EL (cell line): ENCODE measurements around the gene PEPD.

Experiments used
- DNase-seq: peaks from one replicate; pipeline ENCODE4 v3.0.0-alpha.2; 2016

Gene PEPD

DNA sequence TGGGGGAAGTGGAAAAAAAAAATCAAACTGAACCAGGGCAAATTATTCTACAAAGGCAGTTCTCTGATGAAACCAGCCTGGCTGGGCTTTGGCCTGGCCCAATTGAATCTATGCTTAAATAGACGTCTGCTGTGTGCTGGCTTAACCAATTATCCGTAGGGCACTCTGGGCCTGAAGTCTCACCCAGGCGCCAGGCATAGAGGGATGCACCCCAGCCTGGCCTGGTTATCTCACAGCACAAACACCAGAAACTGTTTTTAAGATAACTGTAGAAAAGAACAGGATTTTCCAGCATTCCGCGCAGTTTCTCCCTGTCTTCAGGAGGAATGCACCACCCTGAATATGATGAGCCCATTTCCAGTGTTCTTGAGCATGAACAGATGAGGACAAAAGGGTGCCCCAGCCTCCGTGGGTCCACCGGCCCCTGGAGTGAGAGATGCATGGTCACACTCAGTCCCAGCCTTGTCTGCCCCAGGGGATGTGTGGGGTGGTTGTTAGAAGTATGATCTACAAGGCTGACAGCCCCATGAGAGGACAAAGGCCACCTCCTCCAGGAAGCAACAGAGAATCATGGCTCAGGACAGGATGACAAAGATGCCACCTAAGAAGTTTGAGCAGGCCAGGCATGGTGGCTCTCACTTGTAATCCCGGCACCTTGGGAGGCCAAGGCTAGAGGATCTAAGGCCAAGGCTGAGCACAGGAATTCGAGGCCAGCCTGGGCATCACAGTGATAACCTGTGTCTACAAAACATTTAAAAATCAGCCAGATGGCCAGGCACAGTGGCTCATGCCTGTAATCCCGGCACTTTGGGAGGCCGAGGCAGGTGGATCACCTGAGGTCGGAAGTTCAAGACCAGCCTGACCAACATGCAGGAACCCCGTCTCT lies 50.2 kb downstream of the PEPD start:
- DNase-seq: no peak

DNA sequence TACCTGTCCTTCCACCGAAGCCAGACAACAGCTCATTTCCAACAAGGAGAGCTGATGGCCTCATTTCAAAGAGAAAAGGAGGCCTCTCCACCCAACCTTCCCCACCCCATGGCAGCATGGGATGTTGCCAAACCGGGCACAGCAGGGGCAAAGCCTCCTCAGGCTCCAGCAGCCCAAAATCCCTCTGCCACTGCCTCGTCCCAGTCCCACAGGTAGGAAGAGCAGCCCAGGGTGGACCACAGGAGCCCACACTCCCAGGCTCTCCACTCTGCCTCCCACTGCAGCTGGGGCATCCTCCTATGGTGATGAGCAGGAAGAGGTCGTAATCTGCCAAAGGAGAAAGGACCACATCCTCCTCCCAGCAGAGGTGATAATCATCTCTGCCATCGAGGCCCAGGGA lies 50.9 kb downstream of the PEPD start:
- DNase-seq: no peak

DNA sequence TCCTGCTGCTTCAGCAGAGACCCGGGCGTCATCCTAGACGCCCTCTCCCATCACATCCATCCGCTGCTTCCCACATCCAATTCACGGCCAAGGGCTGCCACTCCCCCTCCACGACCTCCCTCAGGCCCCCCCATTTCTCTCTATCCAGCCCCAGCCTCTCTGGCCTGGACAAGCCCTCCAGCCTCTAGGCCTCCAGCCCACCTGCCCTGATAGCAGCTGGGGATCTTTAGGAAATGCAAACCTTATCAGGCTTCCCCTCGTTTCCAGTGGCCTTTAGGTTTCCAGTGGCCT lies 51.6 kb downstream of the PEPD start:
- DNase-seq: no peak

DNA sequence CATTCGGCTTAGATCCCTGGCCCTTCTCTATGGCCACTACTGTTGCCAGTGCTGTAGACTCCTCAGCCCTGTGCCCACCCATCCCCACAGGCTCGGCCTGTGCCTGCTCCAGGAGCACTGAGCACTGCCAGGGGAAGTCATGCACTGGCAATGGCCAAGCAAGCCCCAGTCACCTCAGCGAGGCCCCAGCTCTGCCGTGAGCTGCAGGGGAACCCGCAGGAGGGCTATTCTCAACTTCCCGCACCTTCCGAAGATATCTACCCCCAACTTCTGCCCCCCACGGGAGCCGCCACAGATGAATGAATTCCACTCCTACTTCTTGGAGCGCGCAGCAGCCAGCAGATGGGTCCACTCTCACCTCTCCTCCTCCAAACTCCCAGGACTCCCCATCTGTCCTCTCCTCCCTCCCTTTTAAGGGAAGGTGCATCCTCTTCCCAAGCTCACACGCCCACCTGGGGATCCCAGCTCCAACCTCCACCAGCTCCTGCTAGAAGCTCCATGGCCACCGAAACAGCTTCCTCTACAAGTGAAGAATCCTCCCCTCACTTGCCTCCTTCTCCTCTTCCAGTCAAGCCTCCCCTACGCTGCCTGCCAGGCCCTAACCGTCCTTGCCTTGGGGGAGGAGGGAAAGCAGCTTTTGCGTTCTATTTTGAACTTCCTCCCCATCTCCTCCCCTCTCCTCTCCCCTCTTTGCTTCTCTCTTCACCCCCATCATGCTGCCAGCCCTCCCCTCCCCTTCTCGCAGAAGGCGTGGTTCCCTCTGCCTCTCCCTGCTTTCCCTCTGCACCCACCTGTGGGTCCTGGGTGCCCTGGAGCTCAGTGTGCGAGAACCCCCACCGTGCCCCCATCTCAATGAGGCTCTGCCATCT lies 52.2 kb downstream of the PEPD start:
- DNase-seq: no peak

DNA sequence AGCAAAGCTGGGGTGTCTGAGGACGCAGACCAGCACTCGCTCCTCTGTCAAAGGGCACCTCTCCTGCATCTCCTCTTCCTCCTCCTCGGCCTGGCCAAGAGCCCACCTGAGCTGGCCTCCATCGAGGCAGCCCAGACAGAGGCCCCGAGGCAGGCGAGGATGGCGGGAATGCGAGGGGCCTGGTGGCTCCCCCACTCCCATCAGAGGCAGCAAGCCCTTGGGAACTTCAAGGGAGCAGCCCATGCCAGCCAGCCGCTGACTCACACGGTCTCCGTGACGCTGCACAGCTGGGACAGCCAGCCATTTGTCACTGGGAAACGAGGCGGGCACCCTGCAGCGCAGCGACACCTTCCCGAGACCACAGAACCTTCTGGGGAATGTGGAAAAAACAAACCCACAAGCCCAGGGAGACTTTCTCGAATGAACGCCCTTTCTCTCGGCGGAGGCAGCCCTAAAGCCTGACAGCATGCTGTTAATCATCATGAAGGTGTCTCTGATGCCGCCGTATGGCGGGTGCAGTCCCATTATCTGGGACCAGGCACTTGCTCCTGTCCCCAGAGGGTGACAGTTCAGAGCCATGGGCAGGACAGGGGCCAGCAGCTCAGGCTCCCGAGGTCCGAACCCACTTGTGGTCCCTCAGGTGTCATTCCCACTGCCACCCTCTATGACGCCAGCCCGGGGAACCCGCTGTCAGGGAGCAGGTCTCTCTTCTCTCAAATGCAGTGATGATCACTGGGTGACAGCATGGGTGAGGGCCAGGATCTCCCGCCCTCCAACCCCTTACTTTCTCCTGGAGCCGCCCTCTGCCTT lies 53.0 kb downstream of the PEPD start:
- no peak for DNase-seq

DNA sequence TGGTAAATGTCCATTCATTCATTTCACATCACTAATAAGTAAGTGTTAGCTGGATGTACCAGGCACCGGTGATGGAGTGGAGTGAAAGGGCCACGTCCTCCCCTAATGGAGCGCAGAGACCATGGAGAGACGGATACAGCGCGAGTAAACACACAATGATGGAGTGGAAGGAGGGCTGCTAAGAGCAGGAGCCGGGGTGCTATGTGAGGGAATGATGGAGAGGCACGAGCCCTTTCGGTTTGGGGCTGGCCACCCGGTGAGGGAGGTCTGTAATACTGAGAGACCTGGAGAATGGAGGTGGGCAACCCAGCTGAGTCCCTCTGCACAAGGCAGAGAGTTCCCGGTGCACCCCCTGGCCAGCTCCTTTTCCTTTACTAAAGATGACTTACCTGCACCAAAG lies 53.7 kb downstream of the PEPD start:
- no peak for DNase-seq

DNA sequence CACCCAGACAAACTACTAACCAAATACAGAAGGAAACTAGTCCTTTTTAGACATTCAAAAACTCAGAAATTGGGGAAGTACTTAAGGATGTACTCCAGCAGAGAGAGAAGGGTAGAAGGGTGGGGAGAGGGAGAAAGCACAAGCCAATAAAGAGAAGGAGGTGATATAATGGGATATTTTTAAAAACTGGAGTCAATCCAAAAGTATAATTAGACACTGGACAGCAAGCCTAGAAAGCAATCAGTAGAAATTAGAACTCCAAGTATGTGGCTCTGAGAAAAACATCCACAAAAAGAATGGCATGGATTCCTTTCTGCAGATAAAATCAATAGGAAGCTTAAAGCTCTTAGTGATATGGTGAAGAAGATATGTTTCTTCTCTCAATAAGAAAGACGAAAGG lies 55.8 kb downstream of the PEPD start:
- DNase-seq: no peak

DNA sequence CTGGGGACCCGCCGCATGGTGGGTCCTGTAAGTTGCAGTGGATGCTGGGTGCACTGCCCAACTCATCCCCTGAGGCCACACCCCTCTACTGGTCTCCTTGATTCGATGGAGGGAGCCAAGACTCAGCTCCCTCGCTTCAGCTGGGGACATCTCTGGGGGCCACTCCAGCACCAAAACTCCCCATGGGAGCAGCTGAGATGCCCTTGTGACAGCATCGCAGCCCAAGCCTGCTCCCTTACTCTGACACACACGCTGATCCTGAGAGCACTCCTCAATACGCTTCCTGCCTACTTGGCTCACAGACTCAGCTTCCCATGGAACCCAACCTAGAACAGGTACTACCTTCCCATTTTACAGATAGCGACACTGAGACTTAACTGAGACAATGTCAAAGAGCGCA lies 56.2 kb downstream of the PEPD start:
- DNase-seq: no peak

DNA sequence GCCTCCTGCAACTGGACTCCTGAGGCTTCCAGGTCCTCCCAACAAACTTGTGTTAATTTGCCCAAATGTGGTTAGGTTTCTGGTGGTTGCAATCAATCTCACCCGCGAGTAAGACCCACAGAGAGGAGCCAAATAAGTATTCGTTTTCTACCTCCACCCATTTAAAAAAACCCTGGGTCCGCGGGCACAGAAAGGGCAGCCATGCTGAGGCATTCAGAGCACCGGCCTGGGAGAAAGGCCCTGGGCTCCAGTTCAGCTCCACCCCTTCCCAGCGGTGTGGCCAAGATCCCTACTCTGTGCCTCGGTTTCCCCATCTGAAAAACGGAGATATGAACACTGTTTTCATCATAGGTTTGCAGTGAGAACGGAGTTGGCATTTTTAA lies 56.9 kb downstream of the PEPD start:
- no peak for DNase-seq

DNA sequence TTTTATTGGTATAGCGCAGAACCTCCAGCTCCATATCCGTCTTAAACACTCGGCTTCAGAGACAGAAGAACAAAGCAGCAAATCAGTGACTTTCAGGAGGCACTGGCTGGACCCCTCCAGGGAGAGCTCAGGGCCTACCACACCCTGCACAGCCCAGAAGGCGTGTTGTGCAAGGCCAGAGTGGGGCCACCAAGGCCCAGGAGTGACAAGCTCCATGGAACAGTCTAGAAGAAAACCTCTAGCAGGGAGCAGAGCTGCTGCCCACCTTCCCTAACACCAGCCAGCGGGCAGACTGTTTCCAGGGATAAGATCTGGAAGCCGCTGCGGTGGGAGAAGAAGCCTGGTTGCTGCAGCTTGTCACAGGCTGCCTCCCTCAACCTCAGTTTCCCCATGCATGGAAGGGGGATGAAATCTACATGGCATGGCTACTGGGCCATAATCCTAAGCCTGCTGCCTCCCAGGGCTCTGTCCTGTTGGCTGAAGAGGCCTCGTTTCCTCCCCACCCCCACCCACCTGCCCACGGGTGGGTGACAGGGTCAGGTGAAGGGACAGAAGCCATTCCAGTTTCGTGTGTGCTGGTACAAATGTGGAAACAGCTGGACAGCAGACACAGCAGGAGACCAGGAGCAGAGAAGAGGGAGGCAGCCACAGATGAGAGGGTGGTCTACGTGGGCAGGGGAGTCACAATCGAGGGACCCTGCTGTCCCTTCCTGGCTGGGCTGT lies 57.4 kb downstream of the PEPD start:
- no peak for DNase-seq

DNA sequence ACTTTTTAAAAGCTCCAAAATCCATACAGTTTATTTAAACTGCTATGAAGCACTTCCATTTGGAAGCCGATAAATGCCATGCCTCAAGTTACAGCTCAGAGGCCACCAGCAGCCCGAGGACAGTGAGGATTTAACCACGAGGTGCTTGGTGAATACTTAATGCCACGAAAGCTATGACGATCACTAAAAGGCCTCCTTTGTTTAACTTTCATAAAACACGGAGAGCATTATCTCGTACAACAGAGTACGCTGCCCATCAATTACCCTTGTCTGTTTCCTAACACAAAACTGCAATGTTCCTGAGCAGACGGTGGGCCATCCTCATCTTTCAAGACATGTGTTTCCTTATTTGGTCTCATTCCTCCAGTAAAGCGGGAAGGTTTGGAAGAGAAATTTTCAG lies 58.4 kb downstream of the PEPD start:
- no peak for DNase-seq

DNA sequence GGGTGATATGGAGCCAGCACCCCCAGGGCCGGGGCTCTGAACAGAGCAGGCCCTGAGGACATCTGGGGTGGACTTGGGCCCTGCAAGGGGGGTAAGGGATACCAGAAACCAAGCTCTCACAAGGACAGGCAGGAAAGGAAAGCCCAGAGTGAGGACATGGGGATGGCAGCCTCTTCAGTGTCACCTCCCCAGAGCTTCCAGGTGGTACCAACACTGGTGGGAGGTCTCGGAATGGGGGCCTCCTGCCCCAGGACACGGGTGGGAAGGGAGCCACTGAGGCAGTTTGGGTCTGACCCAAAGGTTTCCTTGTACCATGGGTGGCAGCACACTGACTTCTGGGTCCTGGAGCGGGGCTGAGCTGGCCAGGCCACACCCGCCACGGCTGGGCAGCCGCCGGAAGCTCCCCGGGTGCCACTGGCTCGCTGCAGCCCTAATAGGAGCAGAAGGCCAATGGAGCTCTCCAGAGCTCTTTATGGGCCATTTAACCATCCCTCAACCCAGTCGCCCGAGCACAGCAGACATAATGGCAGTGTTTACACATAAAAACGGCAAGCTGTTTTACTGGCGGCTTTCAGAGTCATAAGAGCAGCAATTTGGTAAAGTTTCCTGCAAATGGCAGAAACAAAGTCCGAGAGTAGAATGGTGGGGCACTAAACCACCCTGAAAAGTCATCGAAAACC lies 59.3 kb downstream of the PEPD start:
- DNase-seq: no peak

DNA sequence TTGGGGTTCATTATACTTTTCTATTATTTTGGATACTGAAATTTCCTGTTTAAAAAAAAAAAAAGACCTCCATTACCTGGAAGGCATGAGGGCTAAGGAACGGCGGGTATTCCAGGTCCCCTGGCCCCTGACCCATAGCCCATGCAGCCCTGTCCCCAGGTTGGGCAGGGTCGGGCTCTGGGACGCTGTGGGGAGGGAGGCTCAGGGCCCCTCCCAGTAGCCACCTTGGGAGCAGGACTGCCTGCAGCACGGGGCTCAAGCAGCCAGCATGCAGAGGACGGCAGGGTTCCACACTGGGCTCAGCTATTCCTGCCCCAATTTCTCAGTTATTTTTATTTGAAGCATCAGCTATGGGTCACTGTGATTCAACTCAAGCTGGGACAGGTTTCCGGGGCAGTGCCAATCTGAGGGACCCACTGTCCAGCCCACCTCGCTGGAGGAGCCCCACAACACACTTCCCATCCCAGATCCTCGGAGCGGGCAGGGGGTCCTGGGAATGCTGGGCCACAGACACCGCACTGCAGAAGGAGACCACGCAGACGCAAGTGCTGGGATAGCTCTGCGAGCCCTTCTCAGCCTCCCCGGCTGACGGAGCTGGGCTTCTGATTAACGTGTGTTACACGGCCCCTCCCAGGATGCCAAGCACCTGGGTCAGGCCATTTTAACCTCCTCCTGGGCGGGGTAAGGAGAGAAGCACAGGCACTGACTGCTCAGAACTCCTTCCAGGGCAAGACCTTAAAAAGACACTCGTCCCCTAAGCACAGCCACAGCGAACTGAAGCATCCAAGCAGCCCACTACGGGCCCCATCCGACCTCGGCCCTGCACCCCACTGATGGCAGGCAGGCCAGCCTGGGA lies 60.1 kb downstream of the PEPD start:
- DNase-seq: no peak

DNA sequence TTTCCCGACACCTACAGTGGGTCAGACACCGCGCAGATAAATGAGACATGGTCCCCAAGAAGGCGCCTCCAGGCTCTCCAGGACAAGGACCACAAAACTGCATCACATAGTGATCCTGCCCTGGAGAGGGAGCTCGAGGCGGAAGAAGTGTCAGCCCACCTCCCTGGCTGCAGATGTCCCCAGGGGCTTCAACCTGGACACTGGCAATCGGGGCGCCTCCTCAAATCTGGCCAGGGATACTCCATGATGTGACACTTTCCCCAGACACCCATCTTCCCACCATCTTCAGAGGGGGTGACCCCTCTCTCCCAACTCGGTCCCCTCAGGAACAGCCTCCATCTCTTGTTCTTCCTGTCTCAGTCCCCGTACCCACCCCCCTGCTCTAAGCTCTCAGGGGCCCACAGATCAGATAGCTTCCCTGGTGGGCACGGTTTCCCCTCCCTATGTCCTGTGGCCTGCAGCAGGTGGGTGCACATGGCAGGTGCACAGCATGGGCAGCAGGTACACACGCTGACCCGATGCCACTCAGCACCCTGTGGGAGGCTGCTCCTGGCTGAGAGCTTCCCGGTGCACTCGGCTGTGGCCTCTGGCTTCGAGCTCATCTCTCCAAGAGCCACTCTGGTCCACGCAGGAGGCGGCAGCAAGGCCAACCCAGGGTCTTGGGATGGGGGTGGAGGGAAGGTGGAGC lies 61.2 kb downstream of the PEPD start:
- DNase-seq: no peak

DNA sequence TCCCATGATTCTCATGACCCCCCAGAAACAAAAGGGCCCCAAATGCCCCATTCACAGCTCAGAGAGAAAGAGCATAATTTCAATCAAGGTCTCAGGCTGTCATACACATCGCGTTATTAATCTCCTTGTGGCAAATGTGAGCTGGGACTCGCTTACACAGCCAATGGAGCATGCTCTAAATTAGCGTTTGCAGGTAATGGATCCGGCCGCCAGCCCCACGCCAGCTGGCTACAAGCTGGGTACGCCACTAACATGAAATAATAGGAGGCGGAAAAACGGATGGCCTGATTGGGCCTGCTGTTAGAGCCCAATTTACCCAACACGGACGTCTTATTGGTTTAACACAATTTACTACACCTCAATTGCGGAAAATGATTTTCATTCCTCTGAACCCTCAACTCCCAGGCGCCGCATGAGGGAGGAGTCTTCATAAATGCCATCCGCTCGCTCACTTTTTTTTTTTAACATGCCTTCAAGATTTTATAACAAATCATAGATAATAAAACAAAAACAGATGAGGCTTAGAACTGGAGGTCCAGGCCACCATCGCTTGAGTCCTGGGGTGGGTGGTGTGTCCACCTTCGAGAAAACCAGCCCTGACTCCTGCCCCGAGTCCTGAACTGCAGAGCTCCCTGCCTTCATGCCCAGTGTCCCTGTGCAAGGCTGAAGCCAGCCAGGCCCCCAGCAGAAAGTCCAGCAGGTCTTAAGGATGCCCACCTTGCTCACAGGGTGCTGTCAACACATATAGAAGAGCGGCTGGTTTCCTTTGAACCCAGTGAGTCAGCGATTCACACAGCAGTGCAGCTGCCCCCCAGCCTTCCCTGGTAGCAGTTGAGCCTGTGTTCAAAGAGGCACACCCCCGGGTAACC lies 62.1 kb downstream of the PEPD start:
- DNase-seq: no peak

DNA sequence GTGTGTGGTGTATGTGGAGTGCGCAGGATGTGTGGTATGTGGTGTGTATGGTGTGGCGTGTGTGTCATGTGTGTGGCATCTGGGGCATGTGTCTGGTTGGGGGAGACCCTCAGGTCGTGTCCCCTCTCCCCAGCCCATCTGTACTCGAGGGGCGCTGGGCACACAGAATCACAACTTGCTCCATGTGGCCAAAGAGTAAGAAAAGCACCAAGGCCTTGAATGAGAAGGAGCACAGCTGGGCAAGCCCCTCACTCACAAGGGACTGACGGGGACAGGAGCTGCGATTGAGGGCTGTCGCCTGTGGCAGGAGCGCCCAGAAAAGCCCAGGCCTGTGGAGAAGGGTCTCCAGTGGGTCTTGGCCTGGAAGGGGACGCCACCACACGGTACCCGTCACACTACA lies 62.8 kb downstream of the PEPD start:
- DNase-seq: no peak

DNA sequence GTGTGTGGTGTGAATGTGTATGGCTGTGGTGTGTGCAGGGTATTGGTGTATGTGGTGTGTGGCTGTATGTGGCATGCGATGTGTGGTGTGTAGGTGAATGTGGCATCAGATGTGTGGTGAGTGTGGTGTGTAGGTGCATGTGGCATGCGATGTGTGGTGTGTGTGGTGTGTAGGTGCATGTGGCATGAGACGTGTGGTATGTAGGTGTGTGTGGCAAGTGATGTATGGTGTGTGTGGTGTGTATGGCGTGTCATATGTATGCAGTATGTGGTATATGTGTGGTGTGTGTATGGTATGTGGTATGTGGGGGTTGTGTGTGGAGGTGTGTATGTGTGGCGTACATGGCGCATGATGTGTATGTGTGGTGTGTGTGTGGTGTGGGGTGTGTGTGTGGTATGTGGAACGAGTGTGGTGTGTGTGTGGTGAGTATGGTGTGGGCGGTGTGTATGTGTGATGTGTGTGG lies 63.4 kb downstream of the PEPD start:
- DNase-seq: no peak

DNA sequence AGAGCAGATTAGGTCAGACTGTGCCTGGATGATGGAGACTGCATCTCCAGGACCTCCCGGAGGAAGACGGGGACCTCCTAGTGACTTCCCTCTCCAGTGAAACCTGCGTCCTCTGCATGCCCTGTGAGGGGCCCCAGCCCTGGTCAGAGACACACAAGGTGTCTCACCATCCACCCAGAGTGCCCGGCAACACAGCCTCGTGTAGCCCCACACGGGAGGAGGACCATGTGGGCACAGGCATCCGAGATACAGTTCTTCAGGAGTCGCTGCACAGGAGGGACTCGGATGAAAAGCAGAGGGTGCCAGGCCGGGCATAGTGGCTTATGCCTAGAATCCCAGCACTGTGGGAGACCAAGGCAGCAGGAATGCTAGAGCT lies 64.8 kb downstream of the PEPD start:
- no peak for DNase-seq

DNA sequence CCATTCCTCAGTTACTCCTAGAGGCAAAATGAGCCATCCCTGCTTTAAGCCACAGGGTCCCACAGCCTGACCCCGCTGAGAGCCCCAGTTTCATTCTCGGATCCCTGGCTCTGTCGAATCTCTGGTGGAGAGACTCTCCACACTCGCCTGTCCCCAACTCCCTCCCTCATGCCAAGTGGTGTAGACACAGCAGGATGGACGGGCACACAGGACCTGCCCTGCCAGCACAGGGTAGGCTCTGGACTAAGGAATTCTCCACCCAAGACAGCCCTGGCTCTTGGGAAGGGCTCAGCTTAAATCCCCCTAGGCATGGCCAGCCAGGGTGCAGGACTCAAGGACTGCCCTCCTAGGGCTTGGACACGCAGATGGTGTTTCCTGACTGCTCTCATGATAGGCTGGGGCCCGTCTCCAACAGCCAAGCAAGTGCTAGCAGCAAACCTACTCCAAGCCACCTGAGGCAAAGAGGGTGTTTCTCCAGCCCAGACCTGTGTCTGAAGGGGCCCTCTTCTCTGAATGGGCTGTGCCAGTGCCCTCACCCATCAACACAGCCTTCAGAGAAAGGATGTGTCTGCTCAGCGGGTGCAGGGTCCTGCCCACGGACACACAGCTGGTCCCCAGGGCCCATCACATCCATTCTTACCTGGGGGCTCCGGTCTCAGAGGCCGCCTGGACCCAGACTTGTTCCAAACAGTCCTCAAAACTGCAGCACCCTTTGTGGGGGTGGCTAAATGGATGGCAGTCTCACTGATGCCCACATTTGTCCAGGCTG lies 65.3 kb downstream of the PEPD start:
- no peak for DNase-seq
